Caki2 (cell line): Measurements from ENCODE around the gene P3H1. TPM values are rescaled to one million over a fixed set of nuclear protein-coding genes. Genes with fewer than 3 reads are reported as not detected.
A peak's percentile ranks its signal among the peaks of the same experiment; 100 is the strongest.
"Not testable (repeated sequence)": the region's sequence is repeated elsewhere in the genome, so short reads cannot be mapped to it uniquely, and the experiment has no call there.

ENCODE experiments used
- DNase-seq: peaks from one replicate; pipeline ENCODE4 v3.0.0-alpha.2; 2015; ENCODE audit warnings: low read depth
- in situ Hi-C: cut with HindIII; loops from 2 replicates; pipeline ENCODE4 v1.10.0; 2016; ENCODE audit warnings: low sequenced_read_pairs, low pct_unique_long_range_greater_than_20kb, mixed read lengths
- total RNA-seq: library from RNA; depleted of rRNA; stranded (reverse); fragments of >200 nt; shearing (Covaris generic); gene quantifications from 2 replicates; pipeline ENCODE4 v1.2.3, GENCODE V29; 2014; ENCODE audit warnings: low replicate concordance; rRNA removed

Gene P3H1
- 51.4 and 54.4 TPM in 2 replicates for total RNA-seq

DNA sequence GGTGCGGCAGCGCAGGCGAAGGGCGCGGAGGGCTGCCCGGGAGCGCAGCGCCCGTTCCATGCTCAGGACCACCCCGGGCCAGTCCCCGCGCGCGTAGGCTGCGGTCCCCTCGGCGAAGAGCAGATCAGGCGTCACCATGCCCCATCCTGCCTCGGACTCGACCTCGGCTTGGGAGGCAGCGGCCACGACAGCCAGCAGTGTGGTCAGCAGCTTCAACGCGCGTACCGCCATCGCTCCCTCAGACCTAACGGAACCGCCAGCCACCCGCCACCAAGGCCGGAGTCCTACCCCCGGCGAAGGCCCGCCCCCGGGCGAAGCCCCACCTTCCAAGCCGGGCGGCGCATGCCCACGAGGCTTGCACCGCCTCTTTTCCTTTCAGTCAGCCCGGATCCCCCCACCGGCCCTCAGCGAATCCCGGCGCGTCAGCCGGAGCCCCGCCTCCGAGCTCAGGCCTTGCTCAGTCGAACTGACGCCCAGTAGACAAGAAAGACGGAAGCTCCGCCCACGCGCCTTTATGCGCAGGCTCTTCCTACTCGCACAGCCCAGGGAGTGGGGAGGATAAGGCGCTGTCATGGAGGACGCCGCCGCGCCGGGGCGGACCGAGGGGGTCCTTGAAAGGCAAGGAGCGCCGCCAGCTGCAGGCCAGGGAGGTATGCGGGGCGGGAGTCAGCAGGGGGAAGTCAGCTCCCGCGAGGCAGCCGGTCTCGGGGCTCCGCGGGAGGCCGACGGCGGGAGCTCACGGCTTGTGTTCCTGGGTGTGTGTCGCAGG lies at the start of gene P3H1, which contains the start of gene C1orf50:
Gene P3H1, minus strand, starts transcription at position 288 of the 769 bp plus-strand sequence. Its CDS starts 57 bp downstream, at position 231.
Gene C1orf50, plus strand, starts transcription at position 509 of the 769 bp plus-strand sequence. Its CDS starts 63 bp downstream, at position 572.
- peak; percentile 99 for DNase-seq
- in situ Hi-C loops, result no loop called here

GRCh38 chr1:42815941-42816584 lies 49.2 kb upstream of the P3H1 start:
- in situ Hi-C loops, result no loop called here
- peak; percentile 3 for DNase-seq

DNA sequence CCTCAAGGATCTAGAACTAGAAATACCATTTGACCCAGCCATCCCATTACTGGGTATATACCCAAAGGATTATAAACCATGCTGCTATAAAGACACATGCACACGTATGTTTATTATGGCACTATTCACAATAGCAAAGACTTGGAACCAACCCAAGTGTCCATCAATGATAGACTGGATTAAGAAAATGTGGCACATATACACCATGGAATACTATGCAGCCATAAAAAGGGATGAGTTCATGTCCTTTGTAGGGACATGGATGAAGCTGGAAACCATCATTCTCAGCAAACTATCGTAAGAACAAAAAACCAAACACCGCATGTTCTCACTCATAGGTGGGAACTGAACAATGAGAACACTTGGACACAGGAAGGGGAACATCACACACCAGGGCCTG lies 48.0 kb upstream of the P3H1 start:
- in situ Hi-C loops, DNase-seq: not testable (repeated sequence)

DNA sequence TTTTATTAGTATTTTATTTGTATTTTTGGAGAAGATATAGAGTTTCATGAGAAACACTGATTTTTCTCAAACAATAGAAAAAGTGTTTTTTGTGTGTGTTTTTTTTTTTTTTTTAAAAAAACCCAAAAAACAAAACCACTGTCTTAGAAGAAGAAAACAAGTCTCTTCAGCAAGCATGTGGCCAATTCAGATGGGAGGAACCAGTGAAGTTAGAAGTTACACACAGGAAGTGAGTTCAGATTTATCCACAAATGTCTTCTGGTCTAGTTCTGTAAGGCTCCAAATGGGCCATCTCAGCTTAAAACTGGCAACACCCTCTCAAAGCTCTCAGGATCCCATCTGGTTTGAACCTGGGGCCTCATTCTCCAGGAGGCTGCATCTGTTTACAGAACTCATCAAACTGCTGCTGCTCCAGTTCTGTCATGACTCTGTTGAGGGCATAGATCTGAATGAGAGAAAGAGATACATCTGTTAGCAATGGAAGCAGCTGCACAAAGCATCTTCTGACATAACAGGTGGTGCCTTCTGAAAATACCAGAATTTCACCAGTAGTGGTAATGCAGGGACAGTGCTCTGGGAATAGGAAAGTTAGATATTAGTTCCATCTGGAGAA lies 40.3 kb upstream of the P3H1 start:
- in situ Hi-C loops, result no loop called here
- no peak for DNase-seq

GRCh38 chr1:42806593-42806992 lies 39.8 kb upstream of the P3H1 start:
- in situ Hi-C loops, result no loop called here
- DNase-seq, result no peak

GRCh38 chr1:42806171-42806570 lies 39.3 kb upstream of the P3H1 start:
- DNase-seq, result no peak
- in situ Hi-C loops, result no loop called here

- in situ Hi-C loops, result no loop called here
- DNase-seq, result no peak
These were observed 35.1 kb upstream of the P3H1 start for GRCh38 chr1:42801832-42802473.

- no peak for DNase-seq
- in situ Hi-C loops, result no loop called here
These were observed 31.2 kb upstream of the P3H1 start for GRCh38 chr1:42797979-42798378.

DNA sequence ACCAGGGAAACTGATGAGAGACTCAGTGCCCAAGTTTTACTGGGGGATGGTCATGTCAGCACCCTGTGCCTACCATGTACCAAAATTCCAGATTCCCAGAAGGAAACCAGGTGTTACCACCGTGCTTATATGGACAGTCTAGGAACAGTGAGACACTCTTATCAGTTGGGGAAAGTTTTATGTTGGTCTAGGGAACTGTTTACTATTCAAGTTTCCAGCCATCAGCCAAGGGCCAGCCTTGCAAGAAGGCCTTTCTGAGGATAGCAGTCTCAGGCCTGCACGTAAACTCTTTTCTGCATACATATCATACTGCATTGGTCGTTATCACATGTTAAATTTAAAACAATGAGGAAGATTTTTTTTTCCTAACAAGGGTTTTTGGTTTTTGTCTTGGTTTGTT lies 30.6 kb upstream of the P3H1 start:
- in situ Hi-C loops, result no loop called here
- no peak for DNase-seq

GRCh38 chr1:42793824-42794223 lies 27.0 kb upstream of the P3H1 start:
- DNase-seq, result no peak
- in situ Hi-C loops, result no loop called here

DNA sequence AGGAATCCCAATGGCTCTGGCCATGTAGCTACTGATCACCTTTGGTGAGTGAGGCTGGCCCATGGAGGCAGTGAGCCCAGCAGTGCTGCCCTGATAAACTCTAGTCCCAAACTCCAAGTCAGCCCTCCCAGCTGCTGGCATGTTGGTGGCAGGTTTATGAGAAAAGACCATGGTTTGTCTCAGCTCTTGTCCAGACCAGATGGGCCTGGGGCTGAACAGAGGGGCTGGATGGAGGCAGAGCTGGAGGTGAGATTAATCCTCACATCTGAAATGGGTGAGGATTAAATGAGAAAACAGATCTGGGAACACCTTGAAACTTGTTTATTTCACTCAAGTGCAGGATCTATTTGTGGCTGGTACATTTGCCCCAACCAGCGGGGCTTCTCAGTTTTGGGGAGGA lies 21.2 kb upstream of the P3H1 start:
- in situ Hi-C loops, result no loop called here
- DNase-seq, result no peak

DNA sequence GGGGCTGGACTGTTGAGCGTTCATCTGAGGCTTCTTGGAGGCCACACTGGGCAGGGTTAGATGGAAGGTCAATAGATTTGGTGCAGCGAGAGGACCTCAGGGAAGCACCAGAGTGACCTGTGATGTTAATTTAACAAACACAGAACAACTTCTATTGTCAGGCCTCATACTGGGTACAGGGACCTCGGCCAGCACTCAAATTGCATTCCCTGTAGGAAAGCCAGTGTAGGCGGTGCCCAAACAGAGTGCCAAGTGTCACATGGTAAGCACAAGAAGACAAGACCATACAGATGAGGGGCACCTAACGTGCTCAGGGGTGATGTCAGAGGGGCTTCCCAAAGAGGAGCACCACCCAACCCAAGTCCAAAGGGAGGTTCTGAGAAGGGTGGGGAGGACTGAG lies 19.3 kb upstream of the P3H1 start:
- in situ Hi-C loops, result no loop called here
- DNase-seq, result no peak

- in situ Hi-C loops, result no loop called here
- no peak for DNase-seq
These were observed 18.3 kb upstream of the P3H1 start, which contains the start of gene TMEM269 for GRCh38 chr1:42784946-42785693. TMEM269 (plus strand) TSS chr1:42784991; CDS start chr1:42789894, 4,903 bp downstream.

- DNase-seq, result no peak
- in situ Hi-C loops, result no loop called here
These were observed 17.7 kb upstream of the P3H1 start for GRCh38 chr1:42784547-42784945.

- no peak for DNase-seq
- in situ Hi-C loops, result no loop called here
These were observed 16.3 kb upstream of the P3H1 start for GRCh38 chr1:42783092-42783491.

- in situ Hi-C loops, result no loop called here
- no peak for DNase-seq
These were observed 13.3 kb upstream of the P3H1 start for GRCh38 chr1:42780176-42780575.

- in situ Hi-C loops, result no loop called here
These were observed 12.9 kb upstream of the P3H1 start for GRCh38 chr1:42779725-42780124.

GRCh38 chr1:42777852-42778251 lies 11.0 kb upstream of the P3H1 start:
- peak; percentile 19 for DNase-seq
- in situ Hi-C loops, result no loop called here

More at GRCh38 chr1:42779725-42780124, 12.9 kb upstream of the P3H1 start:
- no peak for DNase-seq
